Stimulated activated memory B cell treated with anti-CD40 and anti-IgM and Interleukin-4, amounts not matched to agents 10 μg/mL and 1 μg/mL and 100 μg/mL, for 72 hours (primary cell): ENCODE measurements around the gene LMO7.
A peak's percentile ranks its signal among the peaks of the same experiment; 100 is the strongest.

ENCODE experiments used
- ATAC-seq: fragments of 150-1000 bp; cut with Tn5 transposase; 2 replicates; pipeline ENCODE4 v1.10.0; 2021
- H3K27ac Mint-ChIP-seq: one replicate; pipeline ENCODE4 v1.8.0; 2022; ENCODE audit warnings: mild to moderate bottlenecking, mixed read lengths
- H3K27me3 Mint-ChIP-seq: one replicate; pipeline ENCODE4 v1.8.0; 2022; ENCODE audit warnings: mixed read lengths
- H3K36me3 Mint-ChIP-seq: one replicate; pipeline ENCODE4 v1.8.0; 2022; ENCODE audit warnings: mixed read lengths
- H3K4me1 Mint-ChIP-seq: one replicate; pipeline ENCODE4 v1.8.0; 2022; ENCODE audit warnings: mixed read lengths
- H3K4me3 Mint-ChIP-seq: one replicate; pipeline ENCODE4 v1.8.0; 2022; ENCODE audit warnings: mild to moderate bottlenecking, moderate library complexity, mixed read lengths
- H3K9me3 Mint-ChIP-seq: one replicate; pipeline ENCODE4 v1.8.0; 2022; ENCODE audit warnings: mixed read lengths

The LMO7 gene

GRCh38 chr13:75636436-75637180 is 478 bp downstream of the LMO7 start:
- peak; percentile 70 for ATAC-seq
- H3K4me1 Mint-ChIP-seq = peaks cover 6% of the 10 kb centered on the region
- no peaks in the 10 kb centered on the region for H3K27me3 Mint-ChIP-seq
- H3K4me3 Mint-ChIP-seq = peak overlapping the region; percentile 79
- no peaks in the 10 kb centered on the region for H3K9me3 Mint-ChIP-seq
- no peaks in the 10 kb centered on the region for H3K36me3 Mint-ChIP-seq
- H3K27ac Mint-ChIP-seq = peak overlapping the region; percentile 35

DNA sequence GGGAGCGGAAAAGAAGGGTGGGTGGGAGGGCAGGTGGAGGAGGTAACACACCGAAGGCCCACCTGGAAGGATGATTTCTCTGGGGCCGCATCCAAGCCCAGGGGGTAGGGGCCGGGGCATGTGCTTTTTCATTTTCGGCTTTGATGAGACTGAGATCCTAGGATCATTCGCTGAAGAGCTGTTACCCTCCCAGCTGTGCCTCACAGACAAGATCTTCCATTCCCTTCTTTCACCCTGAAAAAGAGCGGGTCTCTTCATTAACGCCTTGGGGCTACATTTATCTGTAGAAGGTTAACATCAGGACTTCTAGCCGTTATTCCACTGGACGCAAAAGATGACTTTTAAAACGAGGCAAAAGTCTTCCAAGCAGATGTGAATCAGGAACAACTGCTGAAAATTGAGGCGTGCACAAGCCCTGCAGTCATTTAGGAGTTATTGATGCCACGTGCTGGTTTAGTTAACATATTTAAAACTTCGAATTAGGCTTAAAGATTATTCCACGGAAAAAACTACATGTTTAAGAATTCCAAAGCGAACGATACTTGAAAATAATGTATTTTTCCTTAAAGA is 1.1 kb downstream of the LMO7 start:
- Mint-ChIP-seq H3K27me3 (no peaks in the 10 kb centered on the region), H3K9me3 (no peaks in the 10 kb centered on the region), H3K36me3 (no peaks in the 10 kb centered on the region), H3K4me1 (peaks cover 6% of the 10 kb centered on the region), H3K27ac (peak overlapping the region; percentile 35), H3K4me3 (peak overlapping the region; percentile 29)
- no peak for ATAC-seq

GRCh38 chr13:75639454-75639853 is 3.3 kb downstream of the LMO7 start:
- H3K36me3 Mint-ChIP-seq = no peaks in the 10 kb centered on the region

GRCh38 chr13:75641026-75641425 is 4.9 kb downstream of the LMO7 start:
- no peak for ATAC-seq
- peaks cover 1% of the 10 kb centered on the region for H3K36me3 Mint-ChIP-seq
- no peak overlapping the region for H3K4me3 Mint-ChIP-seq
- H3K9me3 Mint-ChIP-seq = no peaks in the 10 kb centered on the region
- H3K4me1 Mint-ChIP-seq = peaks cover 7% of the 10 kb centered on the region
- H3K27me3 Mint-ChIP-seq = no peaks in the 10 kb centered on the region
- no peak overlapping the region for H3K27ac Mint-ChIP-seq

More at GRCh38 chr13:75639454-75639853, 3.3 kb downstream of the LMO7 start:
- H3K9me3 Mint-ChIP-seq = no peaks in the 10 kb centered on the region
- no peaks in the 10 kb centered on the region for H3K27me3 Mint-ChIP-seq
- peaks cover 6% of the 10 kb centered on the region for H3K4me1 Mint-ChIP-seq
- no peak overlapping the region for H3K27ac Mint-ChIP-seq
- H3K4me3 Mint-ChIP-seq = no peak overlapping the region
- no peak for ATAC-seq

DNA sequence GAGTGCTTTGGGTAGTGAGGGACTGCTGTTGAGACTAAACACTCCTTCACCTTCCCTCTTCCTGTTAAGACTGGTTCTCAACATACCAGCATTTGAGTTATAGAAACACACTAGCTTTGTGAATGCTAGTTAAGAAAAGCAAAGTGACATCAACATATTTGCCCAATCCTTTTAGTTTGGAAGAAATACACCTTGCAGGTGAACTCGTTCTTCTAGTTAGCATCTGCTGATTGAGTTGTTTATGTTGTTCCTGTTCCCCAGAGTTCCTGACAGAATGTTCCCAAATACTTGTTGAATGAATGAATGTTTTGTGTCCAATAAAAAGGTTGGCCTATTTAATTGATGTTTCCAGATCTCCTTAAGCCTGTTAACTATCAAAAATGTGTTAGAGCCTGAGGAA is 7.1 kb downstream of the LMO7 start:
- Mint-ChIP-seq H3K9me3 (no peaks in the 10 kb centered on the region), H3K4me1 (peaks cover 16% of the 10 kb centered on the region), H3K36me3 (peaks cover 4% of the 10 kb centered on the region), H3K4me3 (no peak overlapping the region), H3K27me3 (no peaks in the 10 kb centered on the region), H3K27ac (no peak overlapping the region)
- ATAC-seq = no peak

GRCh38 chr13:75643693-75644092 is 7.6 kb downstream of the LMO7 start:
- Mint-ChIP-seq H3K27ac (no peak overlapping the region), H3K9me3 (no peaks in the 10 kb centered on the region), H3K27me3 (no peaks in the 10 kb centered on the region), H3K4me3 (no peak overlapping the region), H3K36me3 (peaks cover 4% of the 10 kb centered on the region), H3K4me1 (peaks cover 16% of the 10 kb centered on the region)
- ATAC-seq = no peak

DNA sequence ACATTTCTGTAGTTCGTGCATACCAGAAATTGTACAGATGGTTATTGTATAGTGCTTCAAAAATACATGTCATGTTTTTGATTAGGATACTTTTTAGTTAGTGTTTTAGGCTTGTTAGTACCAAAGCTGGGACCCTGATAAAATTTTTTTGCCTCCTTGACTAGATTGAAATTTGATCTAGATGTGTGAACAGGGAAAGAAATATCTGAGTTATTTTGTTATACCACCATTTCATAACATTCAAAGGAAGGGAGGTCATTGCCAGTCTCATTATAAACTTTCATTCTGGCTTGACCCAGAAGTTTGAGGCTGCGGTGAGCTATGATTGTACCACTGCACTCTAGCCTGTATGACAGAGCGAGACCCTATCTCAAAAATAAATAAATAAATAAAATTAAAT is 9.0 kb downstream of the LMO7 start:
- no peaks in the 10 kb centered on the region for H3K9me3 Mint-ChIP-seq
- H3K27me3 Mint-ChIP-seq = no peaks in the 10 kb centered on the region
- H3K4me1 Mint-ChIP-seq = peaks cover 16% of the 10 kb centered on the region
- no peak overlapping the region for H3K27ac Mint-ChIP-seq
- ATAC-seq = no peak
- no peak overlapping the region for H3K4me3 Mint-ChIP-seq
- H3K36me3 Mint-ChIP-seq = peaks cover 4% of the 10 kb centered on the region

GRCh38 chr13:75647126-75647784 is 11.1 kb downstream of the LMO7 start:
- Mint-ChIP-seq H3K27me3 (no peaks in the 10 kb centered on the region), H3K4me1 (peaks cover 16% of the 10 kb centered on the region), H3K36me3 (peaks cover 9% of the 10 kb centered on the region), H3K9me3 (no peaks in the 10 kb centered on the region), H3K27ac (peak overlapping the region; percentile 63), H3K4me3 (no peak overlapping the region)
- peak; percentile 84 for ATAC-seq

DNA sequence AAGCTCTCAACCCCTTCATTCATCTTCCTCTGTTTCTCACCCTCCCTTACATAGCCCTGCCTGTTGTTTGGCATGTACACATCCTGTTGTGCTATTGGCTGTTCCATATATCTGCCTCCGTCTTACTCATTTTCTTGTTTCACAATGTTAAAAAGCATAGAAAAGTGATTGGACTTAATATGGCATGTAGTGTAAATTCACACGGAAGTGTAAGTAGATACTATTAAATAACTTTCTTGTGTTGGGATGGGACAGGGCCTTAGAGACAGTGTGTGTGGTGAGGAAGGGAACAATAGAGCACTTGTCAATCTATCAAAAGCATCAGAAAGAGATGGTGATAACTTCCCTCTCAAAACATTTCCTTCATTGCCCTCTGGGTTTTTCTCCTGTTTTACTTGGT is 12.3 kb downstream of the LMO7 start:
- no peaks in the 10 kb centered on the region for H3K27me3 Mint-ChIP-seq
- H3K9me3 Mint-ChIP-seq = no peaks in the 10 kb centered on the region
- H3K27ac Mint-ChIP-seq = no peak overlapping the region
- no peak overlapping the region for H3K4me3 Mint-ChIP-seq
- H3K36me3 Mint-ChIP-seq = peaks cover 9% of the 10 kb centered on the region
- H3K4me1 Mint-ChIP-seq = peaks cover 16% of the 10 kb centered on the region
- ATAC-seq = no peak

DNA sequence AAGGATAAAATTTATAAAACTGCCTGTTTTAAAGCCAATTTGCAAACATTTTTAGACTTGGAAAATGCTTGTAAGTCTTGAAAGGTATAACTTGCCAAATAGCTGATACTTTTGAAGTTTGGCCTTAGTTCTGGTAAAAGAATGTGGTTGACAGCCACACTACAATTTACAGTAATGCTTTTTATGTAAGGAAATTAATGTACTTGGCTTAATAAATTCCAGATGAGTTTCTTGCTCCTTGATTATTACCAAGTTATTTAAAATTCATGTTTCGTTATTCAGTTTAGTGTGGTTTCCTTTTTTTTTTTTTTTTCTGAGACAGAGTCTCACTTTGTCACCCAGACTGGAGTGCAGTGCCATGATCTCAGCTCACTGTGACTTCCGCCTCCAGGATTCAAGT is 14.9 kb downstream of the LMO7 start:
- ATAC-seq = no peak
- peaks cover 15% of the 10 kb centered on the region for H3K4me1 Mint-ChIP-seq
- H3K36me3 Mint-ChIP-seq = peaks cover 8% of the 10 kb centered on the region
- H3K27ac Mint-ChIP-seq = no peak overlapping the region
- no peak overlapping the region for H3K4me3 Mint-ChIP-seq
- no peaks in the 10 kb centered on the region for H3K27me3 Mint-ChIP-seq
- H3K9me3 Mint-ChIP-seq = no peaks in the 10 kb centered on the region

DNA sequence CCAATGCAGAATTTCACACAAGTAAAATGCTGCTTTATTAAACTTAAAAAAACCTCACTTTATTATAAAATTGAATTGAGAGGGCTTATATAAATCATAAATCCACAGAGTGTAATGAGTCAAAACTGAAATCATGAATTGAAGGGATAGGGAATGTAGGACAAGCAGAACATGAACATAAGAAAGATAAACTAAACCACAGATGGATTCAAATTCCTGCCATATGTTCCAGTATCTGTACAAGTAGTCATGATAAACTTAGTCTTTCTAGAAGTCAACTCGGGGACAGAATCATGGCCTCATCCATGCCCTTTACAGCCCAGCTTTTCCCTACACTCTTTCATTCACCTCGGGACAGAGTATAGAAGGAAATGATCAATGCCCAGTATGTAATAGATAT is 16.6 kb downstream of the LMO7 start:
- no peak overlapping the region for H3K4me3 Mint-ChIP-seq
- no peaks in the 10 kb centered on the region for H3K27me3 Mint-ChIP-seq
- no peak overlapping the region for H3K27ac Mint-ChIP-seq
- no peaks in the 10 kb centered on the region for H3K4me1 Mint-ChIP-seq
- H3K36me3 Mint-ChIP-seq = peaks cover 5% of the 10 kb centered on the region
- no peaks in the 10 kb centered on the region for H3K9me3 Mint-ChIP-seq
- ATAC-seq = no peak

DNA sequence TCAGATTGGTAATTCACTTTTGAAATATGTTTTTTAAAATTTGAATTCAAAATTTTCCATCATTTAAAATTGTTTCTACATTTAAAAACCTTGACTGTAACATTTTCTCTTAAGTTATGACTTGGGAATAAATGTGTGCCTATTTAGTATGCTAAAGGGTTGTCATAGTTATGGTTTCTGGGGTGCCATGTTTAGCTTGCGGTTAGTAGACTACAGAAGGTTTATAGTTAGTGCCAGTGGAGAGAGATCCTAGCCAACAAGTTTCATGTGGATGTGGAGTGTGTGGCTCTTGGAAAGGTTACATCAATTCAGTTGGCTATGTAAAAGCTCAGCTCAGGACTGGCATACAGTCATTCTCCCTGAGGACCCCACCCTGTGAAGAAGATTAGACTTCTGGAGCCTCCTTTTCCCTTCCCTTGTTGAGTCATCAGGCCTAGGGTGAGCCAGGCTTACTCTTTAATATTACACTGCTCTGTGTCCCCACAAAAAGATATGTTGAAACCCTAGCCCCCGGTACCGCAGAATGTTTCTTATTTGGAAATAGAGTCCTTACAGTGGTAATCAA is 20.4 kb downstream of the LMO7 start:
- Mint-ChIP-seq H3K4me1 (peaks cover 6% of the 10 kb centered on the region), H3K27ac (no peak overlapping the region), H3K4me3 (no peak overlapping the region), H3K27me3 (no peaks in the 10 kb centered on the region), H3K36me3 (peaks cover 21% of the 10 kb centered on the region), H3K9me3 (peaks cover 3% of the 10 kb centered on the region)
- no peak for ATAC-seq

GRCh38 chr13:75657111-75657510 is 21.0 kb downstream of the LMO7 start:
- Mint-ChIP-seq H3K27me3 (no peaks in the 10 kb centered on the region), H3K9me3 (peaks cover 3% of the 10 kb centered on the region), H3K4me1 (peaks cover 6% of the 10 kb centered on the region), H3K27ac (no peak overlapping the region), H3K36me3 (peaks cover 18% of the 10 kb centered on the region), H3K4me3 (no peak overlapping the region)
- no peak for ATAC-seq

GRCh38 chr13:75660694-75661093 is 24.6 kb downstream of the LMO7 start:
- ATAC-seq = no peak
- H3K27ac Mint-ChIP-seq = no peak overlapping the region
- H3K27me3 Mint-ChIP-seq = no peaks in the 10 kb centered on the region

DNA sequence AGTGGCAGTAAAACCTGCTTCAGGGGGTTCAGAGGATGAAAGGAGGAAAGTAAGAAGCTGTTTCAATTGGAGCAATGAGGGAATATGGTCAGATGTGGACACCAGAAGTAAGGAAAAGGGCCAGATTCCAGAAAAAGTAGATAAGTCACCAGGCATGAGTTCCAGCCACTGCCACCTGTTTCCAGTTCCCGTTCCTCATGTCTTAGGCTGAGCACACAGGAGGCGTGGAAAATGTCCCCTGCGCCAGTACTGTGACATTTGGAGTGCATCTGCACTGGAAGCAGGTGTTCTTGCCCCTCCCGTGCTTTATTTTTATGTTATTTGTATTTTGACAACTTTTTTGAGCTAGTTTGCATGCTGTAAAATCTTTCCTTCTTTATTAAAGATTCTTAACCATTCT is 25.3 kb downstream of the LMO7 start:
- Mint-ChIP-seq H3K9me3 (peaks cover 7% of the 10 kb centered on the region), H3K27ac (no peak overlapping the region), H3K4me1 (peaks cover 6% of the 10 kb centered on the region), H3K4me3 (no peak overlapping the region), H3K36me3 (peaks cover 23% of the 10 kb centered on the region), H3K27me3 (no peaks in the 10 kb centered on the region)
- ATAC-seq = no peak

More at GRCh38 chr13:75660694-75661093, 24.6 kb downstream of the LMO7 start:
- Mint-ChIP-seq H3K36me3 (peaks cover 23% of the 10 kb centered on the region), H3K4me3 (no peak overlapping the region), H3K4me1 (peaks cover 6% of the 10 kb centered on the region), H3K9me3 (peaks cover 7% of the 10 kb centered on the region)
